COLO829 (cell line): ENCODE results near the gene DDX24.
A peak's percentile ranks its signal among the peaks of the same experiment; 100 is the strongest.

ENCODE experiments used
- DNase-seq: peaks from one replicate; pipeline ENCODE4 v3.0.0; 2012; ENCODE audit warnings: low spot score

DDX24 gene, protein sequence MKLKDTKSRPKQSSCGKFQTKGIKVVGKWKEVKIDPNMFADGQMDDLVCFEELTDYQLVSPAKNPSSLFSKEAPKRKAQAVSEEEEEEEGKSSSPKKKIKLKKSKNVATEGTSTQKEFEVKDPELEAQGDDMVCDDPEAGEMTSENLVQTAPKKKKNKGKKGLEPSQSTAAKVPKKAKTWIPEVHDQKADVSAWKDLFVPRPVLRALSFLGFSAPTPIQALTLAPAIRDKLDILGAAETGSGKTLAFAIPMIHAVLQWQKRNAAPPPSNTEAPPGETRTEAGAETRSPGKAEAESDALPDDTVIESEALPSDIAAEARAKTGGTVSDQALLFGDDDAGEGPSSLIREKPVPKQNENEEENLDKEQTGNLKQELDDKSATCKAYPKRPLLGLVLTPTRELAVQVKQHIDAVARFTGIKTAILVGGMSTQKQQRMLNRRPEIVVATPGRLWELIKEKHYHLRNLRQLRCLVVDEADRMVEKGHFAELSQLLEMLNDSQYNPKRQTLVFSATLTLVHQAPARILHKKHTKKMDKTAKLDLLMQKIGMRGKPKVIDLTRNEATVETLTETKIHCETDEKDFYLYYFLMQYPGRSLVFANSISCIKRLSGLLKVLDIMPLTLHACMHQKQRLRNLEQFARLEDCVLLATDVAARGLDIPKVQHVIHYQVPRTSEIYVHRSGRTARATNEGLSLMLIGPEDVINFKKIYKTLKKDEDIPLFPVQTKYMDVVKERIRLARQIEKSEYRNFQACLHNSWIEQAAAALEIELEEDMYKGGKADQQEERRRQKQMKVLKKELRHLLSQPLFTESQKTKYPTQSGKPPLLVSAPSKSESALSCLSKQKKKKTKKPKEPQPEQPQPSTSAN

DNA sequence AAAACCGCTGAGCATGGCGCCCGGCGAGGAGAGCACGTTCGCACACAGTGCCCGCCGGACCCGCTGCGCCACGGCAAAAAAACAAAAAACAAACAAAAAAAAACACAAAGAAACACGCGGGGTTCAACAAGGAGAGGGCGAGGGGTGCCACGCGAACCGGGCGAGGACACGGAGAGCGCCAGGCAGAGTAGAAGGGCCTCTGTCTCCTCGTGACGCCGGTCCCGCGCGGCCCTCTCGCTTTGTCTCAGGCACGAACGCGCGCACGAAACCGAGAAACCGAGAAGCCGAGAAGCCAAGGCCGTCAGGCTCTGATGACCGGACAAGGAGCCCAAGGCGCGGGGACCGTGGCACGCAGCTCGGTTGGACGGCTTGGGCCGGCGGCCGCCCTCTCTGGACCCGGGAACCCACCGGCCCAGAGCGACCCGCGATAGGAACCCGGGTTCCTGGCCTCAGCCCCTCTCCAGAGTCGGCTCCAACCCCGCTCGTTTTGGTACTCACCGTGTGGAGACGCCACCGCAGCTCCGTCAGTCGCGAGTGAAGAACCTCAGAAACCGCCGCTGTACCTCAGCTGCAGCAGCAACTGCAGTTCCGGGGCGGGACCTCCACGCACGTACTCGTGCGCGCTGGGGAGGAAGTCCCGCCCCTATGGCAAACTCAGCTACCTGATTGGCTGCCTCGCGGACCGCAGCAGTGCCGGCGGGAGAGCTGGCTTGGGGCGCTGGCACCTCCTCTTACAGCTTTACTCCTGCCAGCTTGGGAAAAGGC is at the start of gene DDX24, which contains the start of gene IFI27L1:
Gene DDX24 (minus strand): TSS at position 582 of the 765 bp plus-strand sequence. CDS start 1,460 bp downstream, outside the sequence.
Gene IFI27L1 (plus strand): TSS at position 690 of the 765 bp plus-strand sequence. CDS start 15,628 bp downstream, outside the sequence.
- peak; percentile 92 for DNase-seq

DNA sequence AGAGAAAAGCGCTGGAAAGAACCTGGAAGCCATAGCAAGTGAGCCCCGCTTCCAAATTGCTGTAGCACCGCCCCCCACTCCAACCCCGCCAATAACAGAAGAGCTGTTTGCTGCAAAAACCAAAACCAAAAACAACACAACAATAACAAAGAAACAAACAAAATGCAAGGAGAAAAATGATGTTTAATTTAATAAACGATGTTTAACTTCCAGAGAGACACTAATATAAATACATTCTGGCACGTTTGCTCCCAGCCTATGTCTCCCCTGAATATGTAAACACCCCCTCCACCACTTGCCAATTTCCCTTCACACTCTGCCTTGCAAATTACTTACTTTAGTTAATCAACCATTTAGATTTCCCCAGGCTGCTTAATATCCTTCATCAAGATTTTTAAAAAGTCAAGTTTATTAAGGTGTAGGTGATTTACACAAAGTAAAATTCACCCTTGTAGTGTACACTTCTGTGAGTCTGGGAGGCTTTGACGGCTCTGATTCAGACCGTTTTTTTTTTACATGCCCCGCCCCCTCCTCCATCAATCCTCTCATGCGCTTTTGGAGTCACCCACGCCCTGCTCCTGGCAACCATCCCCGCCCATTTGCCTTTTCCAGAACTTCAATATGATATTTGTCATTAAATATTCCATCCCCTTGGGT is 48.9 kb upstream of the DDX24 start:
- DNase-seq: peak; percentile 54

DNA sequence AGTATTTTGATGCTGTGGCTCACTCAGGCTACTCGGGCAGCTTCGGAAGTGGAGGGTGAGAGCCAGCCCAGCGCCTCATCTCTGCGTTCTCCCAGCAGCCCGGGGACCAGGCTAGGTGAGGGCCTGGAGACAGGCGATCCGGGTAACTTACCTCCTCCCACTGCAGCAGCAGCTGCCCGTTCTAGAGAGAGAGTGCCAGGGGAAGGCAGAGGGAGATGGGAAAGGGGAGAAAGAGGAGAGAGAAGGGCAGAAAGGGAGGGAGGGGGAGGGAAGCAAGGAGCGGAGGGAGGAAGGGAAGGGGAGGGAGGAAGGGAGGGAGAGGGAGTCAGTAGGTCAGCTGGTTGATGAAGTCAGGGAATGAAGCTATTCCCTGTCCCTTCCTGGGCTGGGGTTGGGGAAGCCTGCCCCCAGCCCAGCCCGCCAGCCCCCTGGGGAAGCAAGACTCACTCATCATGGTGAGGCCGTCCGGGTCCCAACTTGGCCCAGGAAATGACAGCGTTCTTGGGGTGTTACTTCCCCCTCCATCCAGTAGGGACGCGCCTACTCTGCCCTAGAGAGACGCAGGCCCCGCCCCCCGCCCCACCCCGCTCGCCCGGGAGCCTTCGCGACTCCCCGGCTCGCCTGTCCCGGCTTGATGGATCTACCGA is 48.2 kb upstream of the DDX24 start, which contains the start of gene IFI27L2:
Gene IFI27L2 (minus strand): TSS at position 494 of the 647 bp plus-strand sequence. CDS start 40 bp downstream, at position 454.
- DNase-seq: peak; percentile 38

DNA sequence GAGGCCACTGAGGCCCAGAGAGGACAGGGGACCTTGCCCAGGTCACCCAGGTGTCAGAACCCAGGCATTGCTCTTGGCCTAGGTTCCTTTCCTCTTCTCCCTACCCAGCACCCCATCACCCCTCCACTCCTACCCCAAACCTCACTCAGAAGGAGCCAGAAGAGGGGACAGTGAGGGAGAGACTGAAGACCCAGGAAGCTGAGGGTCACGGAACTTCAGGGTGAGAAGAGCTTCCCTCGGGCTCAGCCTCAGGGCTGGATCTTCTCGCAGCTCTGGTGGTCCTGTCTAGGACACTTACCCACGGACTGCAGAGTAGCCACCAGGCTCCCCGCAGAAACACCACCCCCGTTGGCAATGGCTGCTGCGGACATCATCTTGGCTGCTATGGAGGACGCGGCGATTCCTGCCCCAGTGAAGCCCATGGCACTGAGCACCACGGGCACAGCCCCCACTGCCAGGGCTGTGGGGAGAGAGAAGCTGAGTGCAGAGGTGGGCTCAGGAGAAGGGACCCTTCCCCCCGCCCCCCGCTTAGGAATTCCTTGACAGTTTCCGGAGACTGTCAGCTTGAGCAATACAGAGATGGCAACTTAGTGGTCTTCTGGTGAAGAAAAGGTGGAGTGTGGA is 47.3 kb upstream of the DDX24 start:
- no peak for DNase-seq

DNA sequence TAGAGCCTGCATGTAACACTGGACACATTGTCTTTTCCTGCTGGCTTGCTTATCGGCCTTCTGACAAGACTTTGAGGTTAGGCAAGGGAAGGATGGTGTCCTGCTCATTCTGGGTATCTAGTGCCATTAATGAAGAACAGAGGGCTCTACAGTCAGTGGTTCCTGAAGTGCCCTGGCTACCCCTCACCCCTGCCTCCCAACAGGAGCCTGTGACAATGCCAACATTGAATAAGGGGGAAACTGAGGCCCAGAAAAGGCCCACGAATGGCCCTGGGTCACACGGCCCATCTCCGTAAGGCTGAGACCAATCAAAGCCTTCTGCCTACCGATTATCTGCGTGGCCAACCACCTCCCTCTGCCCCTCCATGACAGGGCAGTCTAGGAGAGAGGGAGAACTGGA is 46.3 kb upstream of the DDX24 start:
- no peak for DNase-seq

DNA sequence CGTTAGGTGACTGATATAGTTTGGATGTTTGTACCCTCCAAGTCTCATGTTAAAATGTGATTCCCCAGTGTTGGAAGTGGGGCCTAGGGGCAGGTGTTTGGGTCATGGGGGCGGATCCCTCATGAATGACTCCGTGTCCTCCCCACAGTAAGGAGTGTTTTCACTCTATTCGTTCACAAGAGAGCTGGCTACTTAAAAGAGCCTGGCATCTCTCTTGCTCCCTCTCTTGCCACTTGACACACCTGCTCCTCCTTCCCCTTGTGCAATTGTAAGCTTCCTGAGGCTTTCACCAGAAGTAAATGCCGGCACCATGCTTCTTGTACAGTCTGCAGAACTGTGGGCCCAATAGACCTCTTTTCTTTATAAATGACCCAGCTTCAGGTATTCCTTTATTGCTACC is 45.8 kb upstream of the DDX24 start:
- DNase-seq: no peak

DNA sequence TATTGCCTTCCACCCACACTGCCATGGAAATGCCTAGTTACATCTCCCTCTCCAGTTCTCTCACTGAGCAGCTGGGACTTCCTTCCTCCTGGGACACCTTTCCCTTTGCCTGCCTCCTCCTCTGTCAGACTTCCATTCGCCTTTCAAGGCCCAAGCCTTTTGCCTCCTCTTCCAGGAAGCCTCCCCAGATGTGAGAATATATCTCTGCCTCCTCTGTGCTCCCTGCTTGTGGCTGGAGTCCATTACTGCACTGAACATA is 45.3 kb upstream of the DDX24 start:
- no peak for DNase-seq

DNA sequence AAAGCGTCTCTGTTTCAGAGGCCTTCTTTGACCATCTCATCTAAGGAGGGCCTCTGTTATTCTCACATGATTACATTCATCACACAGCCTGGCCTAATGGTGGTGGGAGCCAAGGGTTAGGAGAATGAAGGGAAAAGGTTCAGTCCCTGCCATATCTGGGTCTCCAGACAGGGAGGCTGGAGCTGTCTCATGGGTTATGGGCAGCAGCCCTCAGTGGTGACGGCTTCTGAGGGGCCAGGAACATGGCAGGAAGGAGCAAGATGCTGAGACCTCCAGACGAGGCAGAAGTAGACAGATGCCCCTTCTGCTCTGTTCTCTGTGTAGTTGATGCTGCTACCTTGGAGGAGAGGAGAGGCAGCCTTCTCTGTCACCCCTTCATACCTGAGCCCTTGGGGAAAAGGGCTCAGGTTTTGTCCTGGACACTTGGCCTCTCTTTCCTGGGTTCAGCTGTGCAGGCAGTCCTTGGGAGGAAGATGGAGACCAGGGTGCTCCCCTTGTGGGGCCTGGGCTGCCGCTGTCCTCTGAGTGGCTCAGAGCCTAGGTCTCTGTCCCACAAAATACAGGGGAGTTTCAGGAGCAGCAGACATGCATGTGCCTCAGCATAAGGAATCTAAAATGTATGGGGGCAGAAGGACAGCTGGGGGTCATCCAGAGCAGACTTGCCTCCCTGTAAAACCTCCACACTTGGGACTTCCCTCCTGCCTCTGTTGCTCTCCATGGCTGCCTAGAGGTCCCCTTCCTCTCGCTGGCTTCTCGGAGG is 44.8 kb upstream of the DDX24 start:
- DNase-seq: no peak

DNA sequence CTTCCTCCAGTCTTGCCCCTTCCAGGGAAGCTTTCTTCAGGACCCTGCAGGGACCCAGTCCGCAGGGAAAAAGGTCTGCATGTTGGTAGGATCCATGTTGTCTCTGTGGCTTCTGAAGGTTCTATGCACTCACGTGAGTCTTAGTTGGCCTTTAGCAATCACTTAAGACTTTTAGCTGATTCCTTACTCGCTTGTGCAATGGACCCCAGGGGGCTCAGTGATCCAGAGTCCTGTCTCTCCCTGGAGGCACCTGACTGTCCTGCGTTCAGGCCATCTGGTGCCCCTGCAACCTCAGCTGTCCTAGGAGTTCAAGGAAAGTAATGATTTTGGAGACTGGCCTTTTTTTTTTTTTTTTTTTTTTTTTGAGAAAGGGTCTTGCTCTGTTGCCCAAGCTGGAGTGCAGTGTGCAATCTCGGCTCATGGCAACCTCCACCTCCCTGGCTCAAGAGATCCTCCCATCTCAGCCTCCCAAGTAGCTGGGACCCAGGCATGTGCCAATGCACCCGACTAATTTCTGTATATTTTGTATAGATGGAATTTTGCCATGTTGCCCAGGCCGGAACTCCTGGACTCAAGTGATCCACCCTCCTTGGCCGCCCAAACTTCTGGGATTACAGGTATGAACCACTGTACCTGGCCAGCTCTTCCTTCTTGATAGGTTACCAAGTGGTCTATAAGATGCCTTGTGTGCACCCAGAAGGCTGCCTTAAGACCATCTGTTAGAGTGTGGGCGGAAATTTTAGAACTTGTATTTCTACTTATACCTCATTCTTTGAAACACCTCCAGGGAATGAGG is 43.8 kb upstream of the DDX24 start:
- DNase-seq: no peak

DNA sequence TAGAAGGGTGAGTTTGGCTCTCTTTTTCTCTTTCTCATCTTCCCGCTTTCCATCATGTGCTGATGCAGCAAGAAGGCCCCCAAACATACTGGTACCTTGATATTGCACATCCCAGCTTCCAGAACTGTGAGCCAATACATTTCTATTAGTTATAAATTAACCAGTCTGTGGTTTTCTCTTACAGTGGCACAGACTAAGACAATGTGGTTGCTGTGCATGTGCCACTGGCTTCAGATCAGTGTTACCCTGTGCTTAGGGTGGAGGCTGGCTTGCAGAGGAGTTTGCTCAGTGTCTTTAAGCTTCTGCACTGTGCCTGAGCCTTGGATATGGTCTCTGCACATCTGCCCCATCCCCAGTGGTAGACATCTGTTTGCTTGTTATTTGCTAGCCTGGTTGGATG is 42.9 kb upstream of the DDX24 start:
- DNase-seq: no peak

DNA sequence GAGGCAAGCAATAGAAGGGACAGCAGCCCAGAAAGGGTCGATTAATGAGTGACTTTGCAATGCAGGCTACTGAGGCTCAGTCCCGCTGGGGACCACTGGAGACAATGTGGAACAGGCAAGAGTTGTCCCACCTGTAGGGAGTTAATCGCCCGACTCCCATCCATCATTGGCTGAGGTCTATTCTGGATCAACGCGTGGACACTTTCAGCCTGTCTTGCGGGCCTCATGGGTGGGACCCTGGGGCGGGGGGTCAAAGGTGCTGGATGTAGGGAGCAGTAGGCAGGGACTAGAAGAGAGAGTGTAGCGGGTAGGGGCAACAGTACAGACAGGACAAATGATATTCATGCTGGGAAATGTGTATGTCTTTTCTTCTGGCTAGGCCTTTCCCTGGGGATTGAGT is 42.3 kb upstream of the DDX24 start:
- no peak for DNase-seq

DNA sequence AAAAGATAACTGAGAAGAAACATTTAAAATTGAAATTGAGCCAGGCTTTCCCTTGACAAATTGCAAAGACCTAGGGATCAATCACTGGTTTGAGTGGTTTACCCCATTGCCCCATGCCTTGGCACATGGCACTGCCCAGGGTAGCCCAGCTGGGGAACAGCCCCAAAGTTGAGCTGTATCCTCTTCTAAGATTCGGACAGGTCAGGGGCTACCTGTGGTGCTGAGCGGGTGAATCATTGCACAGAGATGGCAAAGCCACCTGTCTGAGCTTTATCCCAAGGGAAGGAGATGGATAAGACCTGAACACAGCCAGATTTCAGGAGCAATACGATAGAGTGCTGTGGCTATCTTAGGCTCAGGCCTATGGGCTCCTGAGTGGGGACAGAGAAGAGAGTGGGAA is 41.4 kb upstream of the DDX24 start:
- no peak for DNase-seq

DNA sequence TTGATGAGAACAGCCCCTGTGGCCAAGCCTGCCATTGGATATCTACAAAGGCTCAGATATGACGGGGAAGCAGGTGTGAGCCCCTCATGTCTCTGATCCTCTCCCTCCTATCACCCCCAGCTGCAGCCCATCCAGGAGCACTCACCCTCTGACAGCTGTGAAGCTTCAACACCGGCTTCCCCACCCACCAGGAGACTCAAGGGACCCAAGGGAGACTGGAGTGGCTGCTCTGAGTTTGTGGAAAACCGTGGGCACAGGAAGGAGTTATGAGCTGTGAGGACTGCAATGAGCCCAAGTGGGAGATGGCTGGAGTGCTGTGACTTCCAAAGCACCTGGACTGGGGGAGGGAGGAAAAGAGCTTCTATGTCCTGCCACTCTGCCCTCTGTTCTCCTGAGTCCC is 40.5 kb upstream of the DDX24 start:
- no peak for DNase-seq

DNA sequence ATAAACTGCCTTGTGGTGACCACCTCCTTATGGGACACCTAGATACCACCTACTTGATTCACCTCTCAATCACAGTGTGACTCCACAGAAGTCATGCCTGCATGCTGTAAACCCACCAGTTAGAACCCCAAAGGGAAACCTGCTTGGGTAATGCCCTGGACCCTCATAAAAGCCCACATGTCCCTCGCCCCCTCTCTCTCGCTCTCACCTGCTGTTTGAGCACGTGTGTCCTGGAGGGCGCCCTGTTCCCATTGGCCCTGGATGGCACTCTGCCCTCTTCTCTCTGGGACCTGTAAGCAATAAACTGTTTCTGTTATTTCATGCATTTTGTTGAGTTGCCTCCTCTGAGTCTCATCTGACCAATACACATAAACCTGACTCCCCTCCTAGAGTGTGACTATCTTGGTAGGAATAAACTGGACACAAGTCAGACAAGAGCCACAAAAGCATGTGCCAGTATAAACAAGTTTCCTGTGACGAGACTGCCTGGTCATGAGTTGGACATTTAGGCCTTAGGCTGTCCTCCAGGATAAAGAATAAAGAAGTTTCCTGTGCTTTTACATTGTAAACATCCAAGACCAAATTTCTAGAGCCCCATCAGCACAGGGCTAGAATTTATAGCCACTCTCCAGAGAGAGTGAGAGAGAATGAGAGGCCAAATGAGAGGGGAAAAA is 39.8 kb upstream of the DDX24 start:
- no peak for DNase-seq

DNA sequence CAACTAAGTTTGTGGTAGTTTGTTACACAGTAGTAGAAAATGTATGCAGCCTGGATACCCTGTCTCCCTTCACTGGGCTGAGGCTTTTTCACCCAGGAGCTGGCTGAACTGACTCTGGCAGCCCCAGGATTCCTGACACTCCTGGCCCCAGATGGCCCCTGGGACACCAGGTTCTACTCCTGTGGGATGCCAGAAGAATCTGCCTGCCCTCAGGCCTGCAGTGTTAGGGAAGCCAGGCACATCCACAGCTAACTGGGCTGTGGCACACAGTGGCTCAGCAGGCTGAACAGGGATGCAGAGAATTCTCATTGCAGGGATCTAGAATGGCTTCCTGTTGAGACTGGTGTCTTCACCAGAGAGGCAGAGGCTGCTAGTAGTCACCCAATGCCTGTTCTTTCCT is 38.1 kb upstream of the DDX24 start:
- DNase-seq: no peak

DNA sequence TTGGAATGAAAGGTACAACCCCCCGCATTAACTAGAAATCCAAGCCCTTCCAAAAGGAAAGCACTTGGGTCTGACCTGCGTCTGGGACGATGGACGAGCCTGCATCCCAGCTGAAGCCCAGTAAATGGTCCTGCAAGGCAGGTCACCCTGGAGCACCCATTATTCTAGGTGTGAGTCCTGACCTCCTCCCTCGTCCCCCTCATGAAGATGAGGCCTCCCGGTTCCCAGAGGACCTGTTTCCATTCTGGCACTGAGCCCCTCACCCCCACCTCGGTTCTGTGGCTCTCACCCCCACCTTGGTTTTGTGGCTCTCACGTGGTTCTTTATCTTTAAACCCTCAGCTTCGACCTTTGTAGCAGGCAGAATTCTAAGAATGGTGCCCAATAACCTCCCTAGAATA is 36.9 kb upstream of the DDX24 start:
- no peak for DNase-seq

DNA sequence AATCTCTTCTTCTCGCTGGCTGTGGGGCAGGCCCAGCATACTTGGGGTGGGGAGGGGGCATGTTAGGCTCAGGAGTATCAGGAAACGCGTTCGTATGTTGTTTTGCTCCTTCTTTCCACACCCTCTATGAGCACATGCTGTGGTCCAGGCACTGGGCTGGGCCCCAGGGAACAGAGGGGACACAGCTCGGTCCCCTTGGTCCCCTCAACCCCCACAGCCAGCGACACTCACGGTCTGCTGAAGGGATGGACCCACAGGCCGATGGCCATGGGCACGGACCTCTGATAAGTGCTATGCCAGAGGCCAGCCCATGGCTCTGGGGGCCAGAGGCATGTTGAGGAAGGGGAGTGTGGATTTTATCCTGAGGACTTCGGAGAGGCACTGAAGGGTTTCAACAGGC is 35.7 kb upstream of the DDX24 start:
- DNase-seq: no peak

DNA sequence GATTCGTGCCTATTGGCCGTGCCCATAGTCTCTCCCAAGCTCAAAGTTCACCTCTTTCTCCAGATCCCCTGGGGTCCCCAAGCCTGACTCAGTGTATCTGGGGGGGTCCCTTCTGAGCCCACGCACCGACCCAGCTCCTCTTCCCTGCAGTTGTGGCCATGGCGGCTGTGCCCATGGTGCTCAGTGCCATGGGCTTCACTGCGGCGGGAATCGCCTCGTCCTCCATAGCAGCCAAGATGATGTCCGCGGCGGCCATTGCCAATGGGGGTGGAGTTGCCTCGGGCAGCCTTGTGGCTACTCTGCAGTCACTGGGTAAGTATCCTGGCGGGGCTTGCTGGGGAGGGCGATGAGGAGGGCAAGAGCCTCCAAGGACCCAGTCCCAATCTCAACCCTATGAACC is 34.6 kb upstream of the DDX24 start:
- DNase-seq: no peak

DNA sequence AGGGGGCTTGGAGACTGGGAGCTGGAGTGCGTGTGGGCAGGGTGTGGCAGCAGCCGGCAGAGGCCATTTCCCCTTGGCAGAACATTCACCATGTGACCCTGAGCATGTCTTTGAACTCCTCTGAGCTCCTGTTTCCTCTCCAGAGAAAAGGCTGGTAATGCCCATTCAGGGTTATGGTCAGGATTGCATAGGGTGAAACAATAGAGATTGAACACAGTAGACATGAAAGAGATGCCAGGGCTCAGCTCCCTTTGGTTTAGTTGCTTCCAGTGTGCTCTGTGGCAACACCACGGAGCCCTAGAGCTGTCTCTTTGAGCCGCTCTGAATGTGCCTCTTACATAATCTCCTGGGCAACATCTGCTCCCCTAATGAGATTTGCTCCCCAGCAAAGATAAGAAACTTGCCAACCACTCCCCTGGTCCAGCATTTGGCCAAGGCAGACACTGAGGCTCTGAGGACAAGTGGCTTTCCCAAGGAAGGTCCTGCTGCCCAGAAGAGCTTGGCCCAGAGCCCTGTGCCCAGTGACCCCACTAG is 34.1 kb upstream of the DDX24 start:
- DNase-seq: no peak
